BLaER1 (cell line): ENCODE data around the gene HCFC1.
A peak's percentile ranks its signal among the peaks of the same experiment; 100 is the strongest.

Source experiments
- H3K27ac ChIP-seq: shearing (Covaris generic); formaldehyde crosslinking; 2 replicates; pipeline ENCODE4 v1.8.1; 2022
- H3K27me3 ChIP-seq: shearing (Covaris generic); formaldehyde crosslinking; 2 replicates; pipeline ENCODE4 v1.8.1; 2022
- H3K36me3 ChIP-seq: shearing (Covaris generic); formaldehyde crosslinking; 2 replicates; pipeline ENCODE4 v1.8.1; 2022
- H3K4me1 ChIP-seq: shearing (Covaris generic); formaldehyde crosslinking; 2 replicates; pipeline ENCODE4 v1.8.1; 2022
- H3K4me2 ChIP-seq: shearing (Covaris generic); formaldehyde crosslinking; 2 replicates; pipeline ENCODE4 v1.8.1; 2022
- H3K4me3 ChIP-seq: shearing (Covaris generic); formaldehyde crosslinking; 2 replicates; pipeline ENCODE4 v1.8.1; 2022
- H3K9ac ChIP-seq: shearing (Covaris generic); formaldehyde crosslinking; 2 replicates; pipeline ENCODE4 v1.8.1; 2022
- H3K9me3 ChIP-seq: shearing (Covaris generic); formaldehyde crosslinking; 2 replicates; pipeline ENCODE4 v1.8.1; 2022
- H4K20me1 ChIP-seq: shearing (Covaris generic); formaldehyde crosslinking; 2 replicates; pipeline ENCODE4 v1.8.1; 2022
- Cebpa-rat ChIP-seq: shearing (Covaris generic); IDR thresholded peaks from 2 replicates; pipeline ENCODE4 v1.8.1; 2022

HCFC1 gene

GRCh38 chrX:154016366-154017076 is 44.9 kb upstream of the HCFC1 start:
- Histone ChIP-seq H3K27ac (0 out of 2 replicates have a peak overlapping the region, but pooled peaks have one; percentile 19), H3K9ac (peak overlapping the region; percentile 48), H3K4me3 (no peak overlapping the region; the same call in 1 of the 2 replicates), H3K9me3 (no peaks in the 10 kb centered on the region), H3K27me3 (peaks cover 69% of the 10 kb centered on the region), H3K4me2 (peak overlapping the region; percentile 85), H4K20me1 (peaks cover 86% of the 10 kb centered on the region), H3K4me1 (peaks cover 80% of the 10 kb centered on the region), H3K36me3 (peaks cover 64% of the 10 kb centered on the region)
- TF ChIP-seq Cebpa-rat = no peak

- Histone ChIP-seq H3K27ac (peak overlapping the region; percentile 19; the same call in 1 of the 2 replicates), H3K4me3 (no peak overlapping the region; the same call in 1 of the 2 replicates), H3K9me3 (no peaks in the 10 kb centered on the region), H3K4me1 (peaks cover 77% of the 10 kb centered on the region), H3K36me3 (peaks cover 72% of the 10 kb centered on the region), H4K20me1 (peaks cover 86% of the 10 kb centered on the region), H3K9ac (peak overlapping the region; percentile 53), H3K27me3 (peaks cover 69% of the 10 kb centered on the region), H3K4me2 (peak overlapping the region; percentile 85)
- no peak for TF ChIP-seq Cebpa-rat
These were observed 44.1 kb upstream of the HCFC1 start for GRCh38 chrX:154015581-154016264.

- Histone ChIP-seq H3K27ac (0 out of 2 replicates have a peak overlapping the region, but pooled peaks have one; percentile 19), H3K36me3 (peaks cover 81% of the 10 kb centered on the region), H4K20me1 (peaks cover 92% of the 10 kb centered on the region), H3K27me3 (peaks cover 70% of the 10 kb centered on the region), H3K4me1 (peaks cover 84% of the 10 kb centered on the region), H3K9me3 (no peaks in the 10 kb centered on the region), H3K4me3 (no peak overlapping the region), H3K9ac (peak overlapping the region; percentile 53; the same call in 1 of the 2 replicates), H3K4me2 (peak overlapping the region; percentile 85; the same call in 1 of the 2 replicates)
- no peak for TF ChIP-seq Cebpa-rat
These were observed 43.1 kb upstream of the HCFC1 start for GRCh38 chrX:154014429-154015380.

GRCh38 chrX:154013614-154014360 is 42.2 kb upstream of the HCFC1 start:
- TF ChIP-seq Cebpa-rat = no peak
- no peak overlapping the region for H3K4me3 ChIP-seq
- no peaks in the 10 kb centered on the region for H3K9me3 ChIP-seq
- peaks cover 77% of the 10 kb centered on the region for H3K27me3 ChIP-seq
- peaks cover 81% of the 10 kb centered on the region for H3K36me3 ChIP-seq
- H3K4me1 ChIP-seq = peaks cover 93% of the 10 kb centered on the region
- H3K27ac ChIP-seq = peak overlapping the region; percentile 63; the same call in 1 of the 2 replicates
- H3K4me2 ChIP-seq = peak overlapping the region; percentile 66
- peak overlapping the region; percentile 70 for H3K9ac ChIP-seq
- peaks cover 90% of the 10 kb centered on the region for H4K20me1 ChIP-seq

GRCh38 chrX:154013001-154013421 is 41.4 kb upstream of the HCFC1 start:
- peak overlapping the region; percentile 63 for H3K27ac ChIP-seq
- H3K4me2 ChIP-seq = peak overlapping the region; percentile 66
- H3K4me3 ChIP-seq = 0 out of 2 replicates have a peak overlapping the region, but pooled peaks have one; percentile 20
- H3K36me3 ChIP-seq = peaks cover 77% of the 10 kb centered on the region
- H3K27me3 ChIP-seq = peaks cover 85% of the 10 kb centered on the region
- no peaks in the 10 kb centered on the region for H3K9me3 ChIP-seq
- peak overlapping the region; percentile 70 for H3K9ac ChIP-seq
- peaks cover 97% of the 10 kb centered on the region for H3K4me1 ChIP-seq
- TF ChIP-seq Cebpa-rat = no peak
- peaks cover 82% of the 10 kb centered on the region for H4K20me1 ChIP-seq

- no peak for TF ChIP-seq Cebpa-rat
- Histone ChIP-seq H3K4me1 (peaks cover 97% of the 10 kb centered on the region), H4K20me1 (peaks cover 81% of the 10 kb centered on the region), H3K9me3 (no peaks in the 10 kb centered on the region), H3K4me3 (0 out of 2 replicates have a peak overlapping the region, but pooled peaks have one; percentile 20), H3K4me2 (peak overlapping the region; percentile 66), H3K27ac (peak overlapping the region; percentile 63), H3K9ac (peak overlapping the region; percentile 70), H3K27me3 (peaks cover 90% of the 10 kb centered on the region), H3K36me3 (peaks cover 74% of the 10 kb centered on the region)
These were observed 40.8 kb upstream of the HCFC1 start for GRCh38 chrX:154012336-154012991.

- H3K9me3 ChIP-seq = no peaks in the 10 kb centered on the region
- H3K27me3 ChIP-seq = peaks cover 93% of the 10 kb centered on the region
- H3K27ac ChIP-seq = peak overlapping the region; percentile 63
- H3K4me1 ChIP-seq = peaks cover 97% of the 10 kb centered on the region
- H3K4me3 ChIP-seq = no peak overlapping the region
- H3K36me3 ChIP-seq = peaks cover 66% of the 10 kb centered on the region
- H4K20me1 ChIP-seq = peaks cover 81% of the 10 kb centered on the region
- H3K4me2 ChIP-seq = no peak overlapping the region
- H3K9ac ChIP-seq = no peak overlapping the region
- TF ChIP-seq Cebpa-rat = no peak
These were observed 40.0 kb upstream of the HCFC1 start for GRCh38 chrX:154011376-154012335.
